ENCODE measurements around the gene CD27. TPM values are rescaled to one million over a fixed set of nuclear protein-coding genes. Genes with fewer than 3 reads are reported as not detected.
A peak's percentile ranks its signal among the peaks of the same experiment; 100 is the strongest.

CD27 gene
- total RNA-seq, 2 experiments from 2014 or later: 36.5 to 39.3 TPM

- intact Hi-C loops (cut with micrococcal nuclease): loop anchor here (1.0 to 10.0 kb wide), 4 partner anchors 8 to 333 kb away; partner anchors contain the start of gene CD4
- H3K4me3 Mint-ChIP-seq: peak within 1 kb of the TSS; percentile 99
- H3K4me1 Mint-ChIP-seq (ENCODE audit: low read depth): peaks cover 62% of the 10 kb centered on the region
- POLR2A ChIA-PET: interaction anchor here (0.7 to 4.7 kb wide), 14 partner anchors 9 to 98 kb away, joined by 3 to 93 read pairs (median 9); partner anchors contain the start of genes GAPDH, MRPL51 and VAMP1
- no peaks in the 10 kb centered on the region for H3K27me3 Mint-ChIP-seq
- DNase-seq: peak; percentile 90
- peak within 1 kb of the TSS; percentile 100 for H3K27ac Mint-ChIP-seq
- H3K9me3 Mint-ChIP-seq: no peaks in the 10 kb centered on the region
- CTCF ChIA-PET: interaction anchor here (0.7 to 5.9 kb wide), 7 partner anchors 11 to 124 kb away, joined by 3 to 50 read pairs (median 12); partner anchors contain the start of gene VAMP1
- peaks cover 70% of the 10 kb centered on the region for H3K36me3 Mint-ChIP-seq
Measured at GRCh38 chr12:6451348-6452244, 6.8 kb downstream of the CD27 start, which contains the start of gene TAPBPL. TAPBPL (plus strand) TSS chr12:6452042; CDS start chr12:6452249, 207 bp downstream.

- Mint-ChIP-seq H3K9me3 (no peaks in the 10 kb centered on the region), H3K27me3 (no peaks in the 10 kb centered on the region), H3K36me3 (peaks cover 70% of the 10 kb centered on the region), H3K27ac (peak overlapping the region; percentile 100), H3K4me3 (peak overlapping the region; percentile 99), H3K4me1 (ENCODE audit: low read depth) (peaks cover 62% of the 10 kb centered on the region)
- peak; percentile 40 for DNase-seq
- ChIA-PET POLR2A (interaction anchor here (1.3 to 4.7 kb wide), 11 partner anchors 9 to 80 kb away, joined by 5 to 93 read pairs (median 10); partner anchors contain the start of genes MRPL51 and VAMP1), CTCF (interaction anchor here (1.3 to 5.9 kb wide), 6 partner anchors 10 to 85 kb away, joined by 3 to 50 read pairs (median 16); partner anchors contain the start of gene VAMP1)
- intact Hi-C loops (cut with micrococcal nuclease): loop anchor here (1.0 to 10.0 kb wide), 3 partner anchors 9 to 332 kb away; partner anchors contain the start of gene CD4
Measured at GRCh38 chr12:6452245-6452943, 7.6 kb downstream of the CD27 start.

GRCh38 chr12:6452944-6453630 lies 8.3 kb downstream of the CD27 start:
- intact Hi-C loops (cut with micrococcal nuclease): loop anchor here (1.0 to 10.0 kb wide), 3 partner anchors 8 to 332 kb away; partner anchors contain the start of gene CD4
- Mint-ChIP-seq H3K27me3 (no peaks in the 10 kb centered on the region), H3K27ac (peak overlapping the region; percentile 100), H3K4me1 (ENCODE audit: low read depth) (peaks cover 58% of the 10 kb centered on the region), H3K4me3 (peak overlapping the region; percentile 99), H3K36me3 (peaks cover 70% of the 10 kb centered on the region), H3K9me3 (no peaks in the 10 kb centered on the region)
- CTCF ChIA-PET: interaction anchor here (2.5 to 5.9 kb wide), 3 partner anchors 9 to 28 kb away, joined by 21 to 50 read pairs (median 26); no protein-coding TSS in a partner anchor
- DNase-seq: peak; percentile 65
- POLR2A ChIA-PET: interaction anchor here (1.7 to 4.7 kb wide), 7 partner anchors 8 to 29 kb away, joined by 6 to 93 read pairs (median 16); partner anchors contain the start of gene VAMP1

- DNase-seq: no peak
- POLR2A ChIA-PET: interaction anchor here (0.9 to 1.2 kb wide), 5 partner anchors 8 to 75 kb away, joined by 3 to 5 read pairs (median 4); no protein-coding TSS in a partner anchor
- Mint-ChIP-seq H3K4me3 (no peak overlapping the region), H3K27me3 (no peaks in the 10 kb centered on the region), H3K36me3 (peaks cover 85% of the 10 kb centered on the region), H3K9me3 (no peaks in the 10 kb centered on the region), H3K4me1 (ENCODE audit: low read depth) (peaks cover 76% of the 10 kb centered on the region), H3K27ac (peak overlapping the region; percentile 65)
- CTCF ChIA-PET: interaction anchor here (0.9 to 1.8 kb wide), 2 partner anchors 8 to 13 kb away, joined by 3 to 16 read pairs; partner anchors contain the start of gene CD27
- intact Hi-C loops (cut with micrococcal nuclease): loop anchor here (10.0 kb wide), 1 partner anchor 327 kb away; the partner anchor contains the start of gene CD4
Measured at GRCh38 chr12:6457220-6457945, 12.6 kb downstream of the CD27 start.

- Mint-ChIP-seq H3K4me1 (ENCODE audit: low read depth) (peaks cover 80% of the 10 kb centered on the region), H3K9me3 (no peaks in the 10 kb centered on the region), H3K27me3 (no peaks in the 10 kb centered on the region), H3K36me3 (peaks cover 85% of the 10 kb centered on the region), H3K4me3 (no peak overlapping the region), H3K27ac (peak overlapping the region; percentile 71)
- ChIA-PET POLR2A (interaction anchor here (0.9 to 6.1 kb wide), 6 partner anchors 7 to 78 kb away, joined by 3 to 96 read pairs (median 39); partner anchors contain the start of genes CD27, TAPBPL and VAMP1), CTCF (interaction anchor here (0.7 to 8.4 kb wide), 4 partner anchors 13 to 95 kb away, joined by 3 to 288 read pairs (median 24); partner anchors contain the start of gene CD27)
- intact Hi-C loops (cut with micrococcal nuclease): loop anchor here (10.0 kb wide), 1 partner anchor 326 kb away; the partner anchor contains the start of gene CD4
- peak; percentile 11 for DNase-seq
Measured at GRCh38 chr12:6458281-6459003, 13.7 kb downstream of the CD27 start.

- Mint-ChIP-seq H3K9me3 (no peaks in the 10 kb centered on the region), H3K4me1 (ENCODE audit: low read depth) (peaks cover 80% of the 10 kb centered on the region), H3K27ac (peak overlapping the region; percentile 71), H3K27me3 (no peaks in the 10 kb centered on the region), H3K36me3 (peaks cover 83% of the 10 kb centered on the region), H3K4me3 (no peak overlapping the region)
- ChIA-PET CTCF (interaction anchor here (0.7 to 8.4 kb wide), 4 partner anchors 13 to 95 kb away, joined by 3 to 288 read pairs (median 24); partner anchors contain the start of gene CD27), POLR2A (interaction anchor here (1.1 to 6.1 kb wide), 6 partner anchors 8 to 80 kb away, joined by 3 to 96 read pairs (median 43); partner anchors contain the start of genes CD27, TAPBPL and VAMP1)
- intact Hi-C loops (cut with micrococcal nuclease): loop anchor here (10.0 kb wide), 1 partner anchor 326 kb away; the partner anchor contains the start of gene CD4
- DNase-seq: no peak
Measured at GRCh38 chr12:6459004-6459337, 14.2 kb downstream of the CD27 start.

- Mint-ChIP-seq H3K4me3 (peak overlapping the region; percentile 76), H3K36me3 (peaks cover 87% of the 10 kb centered on the region), H3K9me3 (no peaks in the 10 kb centered on the region), H3K27ac (peak overlapping the region; percentile 99), H3K27me3 (no peaks in the 10 kb centered on the region), H3K4me1 (ENCODE audit: low read depth) (peaks cover 83% of the 10 kb centered on the region)
- CTCF ChIA-PET: interaction anchor here (0.8 to 8.4 kb wide), 12 partner anchors 9 to 138 kb away, joined by 3 to 288 read pairs (median 8); partner anchors contain the start of genes CD27, MRPL51, TAPBPL and VAMP1
- POLR2A ChIA-PET: interaction anchor here (1.0 to 6.1 kb wide), 13 partner anchors 10 to 228 kb away, joined by 3 to 96 read pairs (median 11); partner anchors contain the start of genes CD27, GAPDH, MRPL51 and TAPBPL
- peak; percentile 67 for DNase-seq
- intact Hi-C loops (cut with micrococcal nuclease): loop anchor here (1.0 kb wide), 1 partner anchor 9 kb away; the partner anchor contains the start of gene TAPBPL
Measured at GRCh38 chr12:6460751-6461371, 16.1 kb downstream of the CD27 start.

GRCh38 chr12:6461401-6462233 lies 16.9 kb downstream of the CD27 start:
- peak; percentile 92 for DNase-seq
- Mint-ChIP-seq H3K36me3 (peaks cover 91% of the 10 kb centered on the region), H3K4me3 (peak overlapping the region; percentile 76), H3K9me3 (no peaks in the 10 kb centered on the region), H3K4me1 (ENCODE audit: low read depth) (peaks cover 87% of the 10 kb centered on the region), H3K27ac (peak overlapping the region; percentile 99), H3K27me3 (no peaks in the 10 kb centered on the region)
- POLR2A ChIA-PET: interaction anchor here (1.0 to 6.1 kb wide), 13 partner anchors 9 to 228 kb away, joined by 3 to 96 read pairs (median 11); partner anchors contain the start of genes CD27, GAPDH, MRPL51 and TAPBPL
- CTCF ChIA-PET: interaction anchor here (0.6 to 8.4 kb wide), 17 partner anchors 9 to 138 kb away, joined by 3 to 288 read pairs (median 5); partner anchors contain the start of genes CD27, MRPL51, TAPBPL and VAMP1
- intact Hi-C loops (cut with micrococcal nuclease): loop anchor here (1.0 to 2.0 kb wide), 6 partner anchors 9 to 127 kb away; partner anchors contain the start of genes GAPDH, TAPBPL and VAMP1
